Ishikawa (cell line): ENCODE measurements around the gene LYRM4.

Experiments used
- EGR1 ChIP-seq: IDR thresholded peaks from 2 replicates; pipeline ENCODE4 v1.6.1; 2012
- TAF1 ChIP-seq: IDR thresholded peaks from 2 replicates; pipeline ENCODE4 v1.6.1; 2012; ENCODE audit warnings: low read depth, mild to moderate bottlenecking

DNA sequence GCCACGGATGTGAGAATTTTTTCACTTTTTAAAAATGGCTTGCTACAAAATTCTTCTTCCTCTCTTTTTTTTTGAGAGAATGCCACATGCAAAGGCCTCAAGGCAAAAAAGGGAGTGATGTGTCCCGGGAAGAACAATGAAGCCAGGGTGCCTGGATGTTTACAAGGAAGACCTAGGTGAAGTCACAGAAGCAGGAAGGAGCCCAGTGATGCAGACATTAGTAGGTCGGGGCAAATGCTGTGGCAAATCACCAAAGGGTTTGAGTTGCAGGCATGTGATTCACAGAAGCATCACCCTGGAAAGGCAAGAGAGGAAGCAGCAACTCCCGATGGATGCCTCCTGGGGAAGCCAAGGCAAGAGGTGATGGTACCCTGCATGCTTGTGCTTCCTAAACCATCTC lies 47.3 kb upstream of the LYRM4 start:
- TF ChIP-seq TAF1 (no peak), EGR1 (no peak)
